Measurements from ENCODE around the gene CHSY1. TPM values are rescaled to one million over a fixed set of nuclear protein-coding genes. Genes with fewer than 3 reads are reported as not detected.

Gene CHSY1
- total and polyA plus RNA-seq, 10 of the 15 experiments (the other 5 are each of a cell fraction or from before 2014, with no cell fraction given): 1.4 to 31.2 (median 10.5) TPM

DNA sequence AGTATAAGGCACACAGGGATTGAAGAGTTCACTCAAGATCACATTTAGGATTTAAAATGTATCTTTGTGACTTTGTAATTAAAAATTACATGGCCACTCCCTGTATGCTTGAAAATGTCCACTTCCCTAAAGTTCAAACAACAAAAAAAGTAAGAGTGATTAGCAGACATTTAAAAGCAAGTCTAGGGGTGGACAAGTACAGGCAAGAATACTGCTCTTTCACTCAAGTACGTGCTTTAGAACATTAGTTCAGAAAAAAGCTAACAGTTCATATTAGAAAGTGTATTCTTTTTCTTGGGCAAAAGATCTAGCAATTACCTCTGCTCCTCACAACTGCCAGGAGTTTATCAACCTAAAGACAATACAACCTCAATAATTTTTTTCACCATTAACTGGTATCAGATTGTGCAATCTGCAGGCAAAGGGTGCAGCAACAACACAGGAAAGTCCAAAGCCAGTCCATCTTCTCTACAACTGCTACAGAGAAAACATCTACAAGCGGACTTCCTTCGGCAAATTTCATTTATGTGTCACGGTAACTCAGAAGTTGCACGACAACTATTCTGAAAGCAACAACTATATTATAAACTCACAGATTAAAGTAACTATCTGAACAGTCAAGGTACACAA lies 18.1 kb downstream of the CHSY1 start:
- no peak for DNase-seq (ENCODE audit: low read depth, low spot score)
- Histone ChIP-seq H3K27me3 (replicated peaks in 1 of 2; ENCODE audit: control insufficient read depth in 2 of 2, insufficient read depth in 2 of 2, low read length in 1 of 2) (no peaks in the 10 kb centered on the region), H3K79me2 (ENCODE audit: control insufficient read depth, insufficient read depth, low read length) (peaks cover 50% of the 10 kb centered on the region), H3K4me2 (ENCODE audit: control insufficient read depth, insufficient read depth) (no peak overlapping the region), H3K4me3 (no peak overlapping the region), H2AFZ (ENCODE audit: control insufficient read depth, low read depth, low read length) (no peak overlapping the region), H4K20me1 (ENCODE audit: control insufficient read depth, insufficient read depth) (no peaks in the 10 kb centered on the region), H3K9ac (ENCODE audit: control insufficient read depth, insufficient read depth, low read length) (no peak overlapping the region), H3K4me1 (ENCODE audit: control insufficient read depth, insufficient read depth, low read length) (no peaks in the 10 kb centered on the region), H3K9me3 (replicated peaks; ENCODE audit: control insufficient read depth, insufficient read depth, low read length) (peaks cover 12% of the 10 kb centered on the region; the same call in 2 of the 3 replicates), H3K27ac (ENCODE audit: control insufficient read depth, insufficient read depth) (no peak overlapping the region), H3K36me3 (ENCODE audit: control insufficient read depth in 2 of 2, insufficient read depth in 2 of 2, low read length in 1 of 2) (peaks cover 10% of the 10 kb centered on the region in 2 experiments; a peak in 3 of 4 replicates)
- FAIRE-seq: peak; percentile 52
- no TSS peak for BruUV-seq (replicated peaks)
- POLR2A ChIA-PET: no interaction called here
- in situ Hi-C loops (cut with MboI): no loop called here
- over 99% methylated on average over 5 of the region's 5 CpGs for WGBS (ENCODE audit: insufficient coverage, insufficient replicate concordance, low lambda C conversion rate, missing lambda C conversion rate)
- 0 out of 2 replicates have a peak, but pooled peaks have one; percentile 5 for TF ChIP-seq SPI1 (IDR thresholded peaks at IDR 0.05; ENCODE audit: borderline replicate concordance, insufficient read depth, low read depth, low read length)
- no peak for TF ChIP-seq ATF7 (IDR thresholded peaks at IDR 0.05; ENCODE audit: low read depth)
- ATAC-seq: no peak
- RAD21 ChIA-PET (ENCODE audit: unreplicated experiment): no interaction called here
- intact Hi-C loops (cut with micrococcal nuclease; ENCODE audit: unreplicated experiment): no loop called here
- CTCF ChIA-PET: interaction anchor here (0.9 to 1.3 kb wide), 3 partner anchors 11 to 144 kb away, joined by 3 to 4 read pairs (median 3); no protein-coding TSS in a partner anchor
- SMC1A ChIA-PET (ENCODE audit: uncharacterized antibody, unreplicated experiment): no interaction called here

DNA sequence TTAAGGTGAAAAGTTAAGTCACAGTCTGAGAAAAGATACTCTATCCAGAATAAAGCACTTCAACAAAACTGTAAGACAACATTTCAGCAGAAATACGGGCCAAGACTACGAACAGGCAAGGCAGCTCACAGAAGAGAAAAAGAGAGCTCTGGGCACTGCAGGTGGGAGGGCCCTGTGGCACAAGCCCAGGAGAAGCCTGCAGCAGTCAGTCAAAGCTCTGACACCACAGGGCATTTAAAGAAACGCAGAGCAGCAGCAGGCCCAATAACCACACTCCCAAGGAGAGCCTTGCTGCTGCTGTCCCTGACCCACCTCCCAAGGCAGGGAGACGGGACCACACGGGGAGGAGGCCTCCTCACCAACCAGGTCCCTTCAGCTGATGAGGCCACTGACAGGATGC lies 19.2 kb downstream of the CHSY1 start:
- H3K4me1 ChIP-seq (ENCODE audit: control insufficient read depth, insufficient read depth, low read length): no peaks in the 10 kb centered on the region
- BruUV-seq (replicated peaks): no TSS peak
- peaks cover 10% of the 10 kb centered on the region in 2 experiments; a peak in 3 of 4 replicates for H3K36me3 ChIP-seq (ENCODE audit: control insufficient read depth in 2 of 2, insufficient read depth in 2 of 2, low read length in 1 of 2)
- no peaks in the 10 kb centered on the region for H4K20me1 ChIP-seq (ENCODE audit: control insufficient read depth, insufficient read depth)
- in situ Hi-C loops (cut with MboI): no loop called here
- H3K4me3 ChIP-seq: no peak overlapping the region
- DNase-seq (ENCODE audit: low read depth, low spot score) (no peak), ATAC-seq (no peak), FAIRE-seq (no peak)
- 92% methylated on average over 5 of the region's 5 CpGs for WGBS (ENCODE audit: insufficient coverage, insufficient replicate concordance, low lambda C conversion rate, missing lambda C conversion rate)
- no peak overlapping the region for H2AFZ ChIP-seq (ENCODE audit: control insufficient read depth, low read depth, low read length)
- H3K9ac ChIP-seq (ENCODE audit: control insufficient read depth, insufficient read depth, low read length): no peak overlapping the region
- H3K4me2 ChIP-seq (ENCODE audit: control insufficient read depth, insufficient read depth): no peak overlapping the region
- H3K79me2 ChIP-seq (ENCODE audit: control insufficient read depth, insufficient read depth, low read length): peaks cover 52% of the 10 kb centered on the region
- H3K27me3 ChIP-seq (replicated peaks in 1 of 2; ENCODE audit: control insufficient read depth in 2 of 2, insufficient read depth in 2 of 2, low read length in 1 of 2): no peaks in the 10 kb centered on the region
- RAD21 ChIA-PET (ENCODE audit: unreplicated experiment): interaction anchor here (1.6 kb wide), 1 partner anchor 19 kb away, joined by 3 read pairs; the partner anchor contains the start of gene CHSY1
- peaks cover 21% of the 10 kb centered on the region for H3K9me3 ChIP-seq (replicated peaks; ENCODE audit: control insufficient read depth, insufficient read depth, low read length)
- CTCF ChIA-PET: interaction anchor here (0.9 to 1.5 kb wide), 4 partner anchors 10 to 143 kb away, joined by 3 to 5 read pairs (median 4); no protein-coding TSS in a partner anchor
- POLR2A ChIA-PET: interaction anchor here (0.8 kb wide), 1 partner anchor 15 kb away, joined by 3 read pairs; no protein-coding TSS in a partner anchor
- intact Hi-C loops (cut with micrococcal nuclease; ENCODE audit: unreplicated experiment): no loop called here
- no peak overlapping the region for H3K27ac ChIP-seq (ENCODE audit: control insufficient read depth, insufficient read depth)
- SMC1A ChIA-PET (ENCODE audit: uncharacterized antibody, unreplicated experiment): interaction anchor here (1.1 to 1.8 kb wide), 2 partner anchors 14 to 37 kb away, joined by 3 to 12 read pairs; no protein-coding TSS in a partner anchor
- TF ChIP-seq, protein P1, sequence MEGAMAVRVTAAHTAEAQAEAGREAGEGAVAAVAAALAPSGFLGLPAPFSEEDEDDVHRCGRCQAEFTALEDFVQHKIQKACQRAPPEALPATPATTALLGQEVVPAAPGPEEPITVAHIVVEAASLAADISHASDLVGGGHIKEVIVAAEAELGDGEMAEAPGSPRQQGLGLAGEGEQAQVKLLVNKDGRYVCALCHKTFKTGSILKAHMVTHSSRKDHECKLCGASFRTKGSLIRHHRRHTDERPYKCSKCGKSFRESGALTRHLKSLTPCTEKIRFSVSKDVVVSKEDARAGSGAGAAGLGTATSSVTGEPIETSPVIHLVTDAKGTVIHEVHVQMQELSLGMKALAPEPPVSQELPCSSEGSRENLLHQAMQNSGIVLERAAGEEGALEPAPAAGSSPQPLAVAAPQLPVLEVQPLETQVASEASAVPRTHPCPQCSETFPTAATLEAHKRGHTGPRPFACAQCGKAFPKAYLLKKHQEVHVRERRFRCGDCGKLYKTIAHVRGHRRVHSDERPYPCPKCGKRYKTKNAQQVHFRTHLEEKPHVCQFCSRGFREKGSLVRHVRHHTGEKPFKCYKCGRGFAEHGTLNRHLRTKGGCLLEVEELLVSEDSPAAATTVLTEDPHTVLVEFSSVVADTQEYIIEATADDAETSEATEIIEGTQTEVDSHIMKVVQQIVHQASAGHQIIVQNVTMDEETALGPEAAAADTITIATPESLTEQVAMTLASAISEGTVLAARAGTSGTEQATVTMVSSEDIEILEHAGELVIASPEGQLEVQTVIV (IDR thresholded peaks at IDR 0.05; ENCODE audit: borderline replicate concordance, partially characterized antibody): no peak
- TF ChIP-seq PML (IDR thresholded peaks at IDR 0.05; ENCODE audit: low read length) (no peak), YY1 (IDR thresholded peaks at IDR 0.05; ENCODE audit: low read depth, low read length) (no peak), EGR1 (IDR thresholded peaks at IDR 0.05; ENCODE audit: borderline replicate concordance in 1 of 2, low read depth in 2 of 2, low read length in 2 of 2) (no peak), SP1 (IDR thresholded peaks at IDR 0.05; ENCODE audit: low read depth, low read length) (no peak), IRF5 (IDR thresholded peaks at IDR 0.05; ENCODE audit: borderline replicate concordance) (no peak), NFYB (IDR thresholded peaks at IDR 0.05; ENCODE audit: insufficient read depth, low read depth, low read length) (no peak)

Data from GM12878 (cell line).